ENCODE results near the gene CREB3.

DNA sequence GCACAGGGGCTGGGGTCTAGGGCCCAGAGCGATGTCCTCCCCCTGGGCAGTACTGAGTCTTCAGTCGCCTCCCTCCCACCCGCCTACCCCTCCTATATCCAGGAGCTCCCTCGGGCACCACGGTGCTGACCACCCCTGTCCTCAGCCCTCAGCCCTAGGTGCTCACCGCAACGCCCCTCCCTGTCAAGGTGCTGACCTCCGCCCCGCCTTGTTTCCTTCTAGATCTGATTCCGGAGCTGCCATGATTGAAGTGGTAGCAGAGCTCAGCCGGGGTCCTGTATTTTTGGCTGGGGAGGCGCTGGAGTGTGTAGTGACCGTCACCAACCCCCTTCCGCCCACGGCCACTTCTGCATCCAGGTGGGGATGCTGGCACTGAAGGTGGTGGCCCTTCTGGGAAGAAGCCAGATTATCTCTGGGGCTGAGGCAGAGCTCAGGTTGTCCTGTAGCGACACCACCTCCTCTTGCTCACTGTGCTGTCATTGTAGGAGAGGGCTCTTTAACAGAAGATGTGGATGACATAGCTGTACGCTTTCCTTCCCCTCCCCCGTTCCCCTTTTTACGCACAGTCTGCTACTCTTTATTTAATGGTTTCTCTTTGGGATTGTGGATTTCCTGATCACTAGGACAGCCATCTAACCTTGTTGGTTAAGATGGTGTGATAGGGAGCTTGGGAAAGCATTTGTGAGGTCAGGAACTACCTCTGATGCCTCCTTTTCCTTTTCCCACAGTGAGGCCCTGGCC, 17.2 kb downstream of the CREB3 start:
- TF ChIP-seq CTCF (IDR thresholded peaks at IDR 0.05) (no peak), ZFX (IDR thresholded peaks at IDR 0.05; ENCODE audit: borderline replicate concordance) (no peak)
